ENCODE data around the gene VRK3. TPM values are rescaled to one million over a fixed set of nuclear protein-coding genes. Genes with fewer than 3 reads are reported as not detected.

VRK3 gene
- polyA plus RNA-seq, 1 donor from 2014 or later, result 47.3 TPM

DNA sequence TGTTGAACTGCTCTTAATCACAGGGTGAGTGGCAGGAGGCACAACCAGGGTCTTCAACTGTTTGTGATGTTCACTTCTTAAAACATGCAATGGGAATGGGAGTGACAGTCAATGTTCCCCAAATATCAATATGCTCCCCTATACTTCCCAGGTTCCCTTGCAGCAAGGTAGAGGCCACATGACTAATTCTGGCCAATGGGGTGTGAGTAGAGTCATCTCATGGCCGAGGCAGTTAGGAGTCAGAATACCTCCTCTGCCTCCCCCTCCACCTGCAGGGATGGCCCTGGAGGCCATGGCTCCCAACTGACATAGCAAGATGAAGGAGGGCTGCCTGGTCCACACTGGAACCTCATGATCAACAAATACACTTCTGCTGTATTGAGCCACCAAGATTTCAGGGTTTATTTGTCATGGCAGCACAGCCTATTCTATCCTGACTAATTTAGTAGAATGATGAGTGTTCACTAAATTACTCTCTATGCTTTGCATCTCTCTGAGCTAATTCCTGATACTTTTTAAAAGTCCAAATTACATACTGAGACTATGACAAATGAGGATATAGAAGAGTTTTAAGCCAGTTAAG is 8.9 kb downstream of the VRK3 start:
- no peaks in the 10 kb centered on the region for H3K36me3 ChIP-seq (ENCODE audit: insufficient read depth, low read length)

DNA sequence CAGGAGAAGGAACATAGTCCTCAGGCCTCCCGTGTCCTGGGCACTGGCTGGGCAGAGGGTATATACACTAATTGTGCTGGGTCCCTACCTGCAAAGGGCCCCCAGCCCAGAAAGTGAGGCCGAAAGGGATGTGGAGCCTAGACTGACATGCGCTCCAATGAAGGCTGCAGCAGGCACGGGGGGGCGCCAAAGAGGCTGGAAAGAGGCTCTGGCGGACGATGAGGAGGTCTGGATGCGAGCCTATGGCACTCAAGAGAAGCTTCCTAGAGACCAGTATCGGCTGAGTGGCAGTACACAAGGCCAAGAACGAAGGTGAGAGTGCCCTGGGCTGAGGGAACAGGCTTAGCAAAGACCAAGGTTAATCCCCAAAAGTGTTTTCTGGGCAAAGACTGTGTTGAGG is 16.6 kb downstream of the VRK3 start:
- Histone ChIP-seq H3K27ac (ENCODE audit: low read length) (no peak overlapping the region), H2AFZ (ENCODE audit: low read depth, low read length) (no peak overlapping the region), H3F3A (ENCODE audit: insufficient read depth, low read length, poor library complexity, severe bottlenecking) (no peaks in the 10 kb centered on the region), H3K9ac (ENCODE audit: low read length) (no peak overlapping the region), H4K20me1 (ENCODE audit: insufficient read depth) (no peaks in the 10 kb centered on the region), H3K79me2 (replicated peaks; ENCODE audit: insufficient read depth, low read length) (no peaks in the 10 kb centered on the region), H3K4me2 (ENCODE audit: low read length) (no peak overlapping the region), H3K9me2 (ENCODE audit: insufficient read depth, low read length) (no peaks in the 10 kb centered on the region), H3K4me3 (ENCODE audit: low read length) (no peak overlapping the region), H3K9me3 (ENCODE audit: low read length) (no peaks in the 10 kb centered on the region), H3K27me3 (ENCODE audit: insufficient read depth, low read depth, low read length) (no peaks in the 10 kb centered on the region), H3K36me3 (ENCODE audit: insufficient read depth, low read length) (no peaks in the 10 kb centered on the region)
- TF ChIP-seq EP300 (conservative IDR thresholded peaks at IDR 0.05; ENCODE audit: poor library complexity, severe bottlenecking), result no peak
- TF ChIP-seq MXI1 (conservative IDR thresholded peaks at IDR 0.05; ENCODE audit: poor library complexity, severe bottlenecking), result no peak
- TF ChIP-seq TAF1 (IDR thresholded peaks at IDR 0.05; ENCODE audit: low read depth), result no peak
- TF ChIP-seq, protein P1, sequence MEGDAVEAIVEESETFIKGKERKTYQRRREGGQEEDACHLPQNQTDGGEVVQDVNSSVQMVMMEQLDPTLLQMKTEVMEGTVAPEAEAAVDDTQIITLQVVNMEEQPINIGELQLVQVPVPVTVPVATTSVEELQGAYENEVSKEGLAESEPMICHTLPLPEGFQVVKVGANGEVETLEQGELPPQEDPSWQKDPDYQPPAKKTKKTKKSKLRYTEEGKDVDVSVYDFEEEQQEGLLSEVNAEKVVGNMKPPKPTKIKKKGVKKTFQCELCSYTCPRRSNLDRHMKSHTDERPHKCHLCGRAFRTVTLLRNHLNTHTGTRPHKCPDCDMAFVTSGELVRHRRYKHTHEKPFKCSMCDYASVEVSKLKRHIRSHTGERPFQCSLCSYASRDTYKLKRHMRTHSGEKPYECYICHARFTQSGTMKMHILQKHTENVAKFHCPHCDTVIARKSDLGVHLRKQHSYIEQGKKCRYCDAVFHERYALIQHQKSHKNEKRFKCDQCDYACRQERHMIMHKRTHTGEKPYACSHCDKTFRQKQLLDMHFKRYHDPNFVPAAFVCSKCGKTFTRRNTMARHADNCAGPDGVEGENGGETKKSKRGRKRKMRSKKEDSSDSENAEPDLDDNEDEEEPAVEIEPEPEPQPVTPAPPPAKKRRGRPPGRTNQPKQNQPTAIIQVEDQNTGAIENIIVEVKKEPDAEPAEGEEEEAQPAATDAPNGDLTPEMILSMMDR (IDR thresholded peaks at IDR 0.05; ENCODE audit: poor library complexity, severe bottlenecking), result no peak
- TF ChIP-seq RAD21 (conservative IDR thresholded peaks at IDR 0.05), result no peak
- TF ChIP-seq, protein P2, sequence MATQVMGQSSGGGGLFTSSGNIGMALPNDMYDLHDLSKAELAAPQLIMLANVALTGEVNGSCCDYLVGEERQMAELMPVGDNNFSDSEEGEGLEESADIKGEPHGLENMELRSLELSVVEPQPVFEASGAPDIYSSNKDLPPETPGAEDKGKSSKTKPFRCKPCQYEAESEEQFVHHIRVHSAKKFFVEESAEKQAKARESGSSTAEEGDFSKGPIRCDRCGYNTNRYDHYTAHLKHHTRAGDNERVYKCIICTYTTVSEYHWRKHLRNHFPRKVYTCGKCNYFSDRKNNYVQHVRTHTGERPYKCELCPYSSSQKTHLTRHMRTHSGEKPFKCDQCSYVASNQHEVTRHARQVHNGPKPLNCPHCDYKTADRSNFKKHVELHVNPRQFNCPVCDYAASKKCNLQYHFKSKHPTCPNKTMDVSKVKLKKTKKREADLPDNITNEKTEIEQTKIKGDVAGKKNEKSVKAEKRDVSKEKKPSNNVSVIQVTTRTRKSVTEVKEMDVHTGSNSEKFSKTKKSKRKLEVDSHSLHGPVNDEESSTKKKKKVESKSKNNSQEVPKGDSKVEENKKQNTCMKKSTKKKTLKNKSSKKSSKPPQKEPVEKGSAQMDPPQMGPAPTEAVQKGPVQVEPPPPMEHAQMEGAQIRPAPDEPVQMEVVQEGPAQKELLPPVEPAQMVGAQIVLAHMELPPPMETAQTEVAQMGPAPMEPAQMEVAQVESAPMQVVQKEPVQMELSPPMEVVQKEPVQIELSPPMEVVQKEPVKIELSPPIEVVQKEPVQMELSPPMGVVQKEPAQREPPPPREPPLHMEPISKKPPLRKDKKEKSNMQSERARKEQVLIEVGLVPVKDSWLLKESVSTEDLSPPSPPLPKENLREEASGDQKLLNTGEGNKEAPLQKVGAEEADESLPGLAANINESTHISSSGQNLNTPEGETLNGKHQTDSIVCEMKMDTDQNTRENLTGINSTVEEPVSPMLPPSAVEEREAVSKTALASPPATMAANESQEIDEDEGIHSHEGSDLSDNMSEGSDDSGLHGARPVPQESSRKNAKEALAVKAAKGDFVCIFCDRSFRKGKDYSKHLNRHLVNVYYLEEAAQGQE (IDR thresholded peaks at IDR 0.05; ENCODE audit: borderline replicate concordance), result no peak
- TF ChIP-seq POLR2AphosphoS5 (IDR thresholded peaks at IDR 0.05), result no peak
- no peak for TF ChIP-seq EZH2 (IDR thresholded peaks at IDR 0.05; ENCODE audit: borderline replicate concordance, insufficient read depth, low read length, poor library complexity, severe bottlenecking)
- TF ChIP-seq SMC3 (conservative IDR thresholded peaks at IDR 0.05; ENCODE audit: poor library complexity), result no peak

More for the DNA sequence above, 8.9 kb downstream of the VRK3 start:
- H3K9ac ChIP-seq (ENCODE audit: low read length), result no peak overlapping the region
- no peaks in the 10 kb centered on the region for H3F3A ChIP-seq (ENCODE audit: insufficient read depth, low read length, poor library complexity, severe bottlenecking)
- H3K4me2 ChIP-seq (ENCODE audit: low read length), result no peak overlapping the region
- no peaks in the 10 kb centered on the region for H3K9me3 ChIP-seq (ENCODE audit: low read length)
- H3K79me2 ChIP-seq (replicated peaks; ENCODE audit: insufficient read depth, low read length), result no peaks in the 10 kb centered on the region
- H3K9me2 ChIP-seq (ENCODE audit: insufficient read depth, low read length), result no peaks in the 10 kb centered on the region
- H4K20me1 ChIP-seq (ENCODE audit: insufficient read depth), result no peaks in the 10 kb centered on the region
- no peak overlapping the region for H3K27ac ChIP-seq (ENCODE audit: low read length)
- H2AFZ ChIP-seq (ENCODE audit: low read depth, low read length), result no peak overlapping the region
- H3K4me3 ChIP-seq (ENCODE audit: low read length), result no peak overlapping the region
- no peak for TF ChIP-seq SMC3 (conservative IDR thresholded peaks at IDR 0.05; ENCODE audit: poor library complexity)
- TF ChIP-seq POLR2AphosphoS5 (IDR thresholded peaks at IDR 0.05), result no peak
- TF ChIP-seq RAD21 (conservative IDR thresholded peaks at IDR 0.05), result no peak
- TF ChIP-seq, protein P2 (IDR thresholded peaks at IDR 0.05; ENCODE audit: borderline replicate concordance), result no peak
- no peak for TF ChIP-seq EP300 (conservative IDR thresholded peaks at IDR 0.05; ENCODE audit: poor library complexity, severe bottlenecking)
- no peaks in the 10 kb centered on the region for H3K27me3 ChIP-seq (ENCODE audit: insufficient read depth, low read depth, low read length)

All from neural cell (in vitro differentiated cells).